Adrenal gland (tissue), 12 donors: ENCODE results near the gene GPRC5D. TPM values are rescaled to one million over a fixed set of nuclear protein-coding genes. Genes with fewer than 3 reads are reported as not detected.

Experiments used
- DNase-seq, 7 donors: peaks; one replicate each; pipeline ENCODE4 v3.0.0-alpha.2; 2019 to 2020
- H3K27ac ChIP-seq, 5 donors: fragments of 200-600 bp; sonication (generic) in 4 of 5; 1 replicate in 3 of 5; 2 replicates in 2 of 5; pipeline versions ENCODE4 v1.5.1 to v1.8.0; 2016 to 2020; ENCODE audit warnings: mild to moderate bottlenecking in 1 of 5
- H3K27me3 ChIP-seq: fragments of 200-600 bp; 2 replicates; pipeline ENCODE4 v1.8.0; 2021
- H3K36me3 ChIP-seq, 2 donors: fragments of 200-600 bp; replicated peaks in 1 of 2; 1 replicate in 1 of 2; 2 replicates in 1 of 2; pipeline versions ENCODE4 v1.5.1 to v1.8.0; 2018 to 2022
- H3K4me1 ChIP-seq, 2 donors: fragments of 200-600 bp; replicated peaks in 1 of 2; 1 replicate in 1 of 2; 2 replicates in 1 of 2; pipeline versions ENCODE4 v1.5.1 to v1.8.0; 2018 to 2021
- H3K4me3 ChIP-seq, 4 donors: fragments of 200-600 bp; sonication (generic) in 3 of 4; one replicate each; pipeline ENCODE4 v1.5.1; 2016 to 2018
- H3K9me3 ChIP-seq, 3 donors: fragments of 200-600 bp; sonication (generic) in 1 of 3; replicated peaks in 1 of 3; 1 replicate in 2 of 3; 2 replicates in 1 of 3; pipeline versions ENCODE4 v1.5.1 to v1.8.0; 2016 to 2021
- POLR2A ChIP-seq, 2 donors: fragments of 450-650 bp; IDR thresholded peaks; one replicate each; pipeline ENCODE4 v1.6.1; 2017; ENCODE audit warnings: antibody characterized with exemption in 2 of 2, mild to moderate bottlenecking in 2 of 2, moderate library complexity in 1 of 2
- WGBS, 4 donors: extraction: QIAGEN DNeasy Blood & Tissue Kit in 2 of 4; methylation state at CpG; one replicate each; pipeline versions ENCODE4 v1.1.5 to v1.1.7; 2013 to 2017; 5-methylcytosine and 5-hydroxymethylcytosine counted together
- intact Hi-C, 2 donors: fragments of 100-400 bp; cut with DNase I; formaldehyde crosslinking; loops; one replicate each; pipeline versions ENCODE4 v1.14.1 to v1.15.0; 2022 to 2023
- polyA plus RNA-seq, 3 donors: library from polyadenylated mRNA; stranded (reverse); fragments of 200-250 nt in 2 of 3; fragments of 350-450 nt in 1 of 3; fragmentation: Illumina TruSeq in 1 of 3; extraction: RNeasy Lipid Tissue Mini Kit (QIAGEN cat#74804) in 1 of 3; gene quantifications; one replicate each; pipeline ENCODE4 v1.2.3, GENCODE V29; 2013 to 2014
- total RNA-seq, 9 donors: library from RNA; depleted of rRNA in 4 of 9; stranded (reverse); fragments of >200 nt in 4 of 9; fragments of 120-200 nt in 1 of 9; fragmentation: NEBNext Ultra II Directional in 1 of 9; extraction: Animal tissue kit (Norgen Biotek cat#: 25700) in 1 of 9; gene quantifications; one replicate each; pipeline versions ENCODE4 v1.1.0 to v1.2.4, GENCODE V29; 2013 to 2023
- TF ChIP-seq, protein P1 (sequence below), 6 experiments: fragments of 450-650 bp in 4 of 6; fragments of 200-600 bp in 2 of 6; sonication (generic) in 1 of 6; IDR thresholded peaks; 1 replicate in 5 of 6; 2 replicates in 1 of 6; pipeline versions ENCODE4 v1.5.1 to v1.8.0; 2016 to 2021; ENCODE audit warnings: antibody characterized with exemption in 6 of 6, mild to moderate bottlenecking in 2 of 6, moderate library complexity in 1 of 6
- donor health status: healthy with polysubstance abuse.
- donor health status: Bipolar disorder and iron deficiency.
- donor health status: DM: yes; HTN: yes; CAD: no.
- donor health status: DM: no; HTN: no; CAD: no.
- donor health status: DM: no; HTN: no; CAD: no.
- donor health status: DM: yes; HTN: yes; CAD: no.

GPRC5D gene
- total and polyA plus RNA-seq, 12 donors = 0.17 to 0.40 TPM; not detected in 10

GRCh38 chr12:12985817-12986408 is 33.9 kb upstream of the GPRC5D start:
- no peak overlapping the region for H3K27ac ChIP-seq
- no peak for TF ChIP-seq POLR2A (IDR thresholded peaks at IDR 0.05)
- TF ChIP-seq, protein P1, sequence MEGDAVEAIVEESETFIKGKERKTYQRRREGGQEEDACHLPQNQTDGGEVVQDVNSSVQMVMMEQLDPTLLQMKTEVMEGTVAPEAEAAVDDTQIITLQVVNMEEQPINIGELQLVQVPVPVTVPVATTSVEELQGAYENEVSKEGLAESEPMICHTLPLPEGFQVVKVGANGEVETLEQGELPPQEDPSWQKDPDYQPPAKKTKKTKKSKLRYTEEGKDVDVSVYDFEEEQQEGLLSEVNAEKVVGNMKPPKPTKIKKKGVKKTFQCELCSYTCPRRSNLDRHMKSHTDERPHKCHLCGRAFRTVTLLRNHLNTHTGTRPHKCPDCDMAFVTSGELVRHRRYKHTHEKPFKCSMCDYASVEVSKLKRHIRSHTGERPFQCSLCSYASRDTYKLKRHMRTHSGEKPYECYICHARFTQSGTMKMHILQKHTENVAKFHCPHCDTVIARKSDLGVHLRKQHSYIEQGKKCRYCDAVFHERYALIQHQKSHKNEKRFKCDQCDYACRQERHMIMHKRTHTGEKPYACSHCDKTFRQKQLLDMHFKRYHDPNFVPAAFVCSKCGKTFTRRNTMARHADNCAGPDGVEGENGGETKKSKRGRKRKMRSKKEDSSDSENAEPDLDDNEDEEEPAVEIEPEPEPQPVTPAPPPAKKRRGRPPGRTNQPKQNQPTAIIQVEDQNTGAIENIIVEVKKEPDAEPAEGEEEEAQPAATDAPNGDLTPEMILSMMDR (IDR thresholded peaks at IDR 0.05) = peak; percentile 43 to 55 (median 48)
- intact Hi-C loops = loop anchor here in 1 of 2 donors (10.0 kb wide), 1 partner anchor 151 kb away; no protein-coding TSS in a partner anchor
- WGBS, 4 donors = 75 to 85% (median 80%) methylated on average over 4 of the region's 4 CpGs
- peaks cover 1 to 4% of the 10 kb centered on the region in 2 donors for H3K4me1 ChIP-seq
- no peaks in the 10 kb centered on the region for H3K27me3 ChIP-seq
- no peaks in the 10 kb centered on the region for H3K9me3 ChIP-seq
- H3K4me3 ChIP-seq = no peak overlapping the region
- peaks cover 0 to 48% of the 10 kb centered on the region in 2 donors for H3K36me3 ChIP-seq
- DNase-seq = peak in 5 of 7 donors; percentile 41 to 62 (median 55)

- TF ChIP-seq, protein P1 (IDR thresholded peaks at IDR 0.05) = no peak
- TF ChIP-seq POLR2A (IDR thresholded peaks at IDR 0.05) = no peak
- no peaks in the 10 kb centered on the region for H3K9me3 ChIP-seq
- H3K4me3 ChIP-seq = no peak overlapping the region
- intact Hi-C loops = loop anchor here (5.0 to 10.0 kb wide), 2 partner anchors 67 to 149 kb away; no protein-coding TSS in a partner anchor
- 83 to 87% (median 85%) methylated on average over 5 of the region's 5 CpGs for WGBS, 4 donors
- H3K36me3 ChIP-seq = peaks cover 0 to 55% of the 10 kb centered on the region in 2 donors
- no peak overlapping the region for H3K27ac ChIP-seq
- DNase-seq = no peak
- H3K4me1 ChIP-seq = no peaks in the 10 kb centered on the region
- no peaks in the 10 kb centered on the region for H3K27me3 ChIP-seq
Observed at GRCh38 chr12:12984149-12984548, 32.2 kb upstream of the GPRC5D start.

- Histone ChIP-seq H3K27ac (no peak overlapping the region), H3K36me3 (peaks cover 0 to 55% of the 10 kb centered on the region in 2 donors), H3K9me3 (no peaks in the 10 kb centered on the region), H3K4me1 (no peaks in the 10 kb centered on the region), H3K4me3 (no peak overlapping the region), H3K27me3 (no peaks in the 10 kb centered on the region)
- intact Hi-C loops = loop anchor here (5.0 to 10.0 kb wide), 2 partner anchors 66 to 149 kb away; no protein-coding TSS in a partner anchor
- 51 to 61% (median 57%) methylated on average over 9 of the region's 9 CpGs for WGBS, 4 donors
- TF ChIP-seq, protein P1 (IDR thresholded peaks at IDR 0.05) = peak; percentile 25 to 64 (median 56)
- no peak for TF ChIP-seq POLR2A (IDR thresholded peaks at IDR 0.05)
- peak in 4 of 7 donors; percentile 26 to 47 (median 37) for DNase-seq
Observed at GRCh38 chr12:12983420-12984035, 31.6 kb upstream of the GPRC5D start.

DNA sequence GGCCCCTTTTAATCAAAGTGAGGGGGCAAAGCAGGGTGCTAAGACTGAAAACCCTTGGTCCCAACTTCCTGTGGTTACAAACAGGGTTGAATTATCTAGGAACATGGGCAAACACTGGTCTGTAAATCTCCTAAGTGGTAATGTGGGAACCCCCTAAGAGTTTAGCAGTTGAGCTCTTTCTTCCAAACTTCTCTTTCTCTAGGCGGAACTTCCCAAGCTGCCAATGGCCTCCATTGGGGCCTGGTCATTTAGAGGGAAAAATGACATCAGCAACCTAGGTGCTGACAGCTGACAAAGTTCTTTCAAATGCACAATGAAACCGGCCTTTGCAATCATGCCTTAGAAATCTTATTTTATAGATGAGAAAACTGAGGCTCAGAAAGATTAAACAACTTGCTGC is 30.4 kb upstream of the GPRC5D start:
- DNase-seq = no peak
- no peaks in the 10 kb centered on the region for H3K9me3 ChIP-seq
- H3K4me1 ChIP-seq = no peaks in the 10 kb centered on the region
- no peak overlapping the region for H3K4me3 ChIP-seq
- WGBS, 4 donors = 91 to 95% (median 92%) methylated on average over 2 of the region's 2 CpGs
- H3K27me3 ChIP-seq = no peaks in the 10 kb centered on the region
- TF ChIP-seq, protein P1 (IDR thresholded peaks at IDR 0.05) = no peak
- TF ChIP-seq POLR2A (IDR thresholded peaks at IDR 0.05) = no peak
- intact Hi-C loops = loop anchor here (5.0 to 10.0 kb wide), 2 partner anchors 65 to 148 kb away; no protein-coding TSS in a partner anchor
- no peak overlapping the region for H3K27ac ChIP-seq
- H3K36me3 ChIP-seq = peaks cover 0 to 45% of the 10 kb centered on the region in 2 donors
